Measurements from ENCODE around the gene HSD17B1. TPM values are rescaled to one million over a fixed set of nuclear protein-coding genes. Genes with fewer than 3 reads are reported as not detected.

Gene HSD17B1
- total and polyA plus RNA-seq, 2 of the 13 experiments (the other 11 are each of a cell fraction or from before 2014, with no cell fraction given), result 0.54 to 0.93 TPM

- TSS peak; percentile 59 for BruUV-seq (replicated peaks)
- Histone ChIP-seq H3K4me1 (ENCODE audit: insufficient read depth, low read length) (peaks cover 33% of the 10 kb centered on the region), H4K20me1 (ENCODE audit: insufficient read depth, low read length) (no peaks in the 10 kb centered on the region), H3K27ac (ENCODE audit: extremely low read length, insufficient read depth, low read length) (peak overlapping the region; percentile 90), H3K9me3 (ENCODE audit: low read length) (no peaks in the 10 kb centered on the region), H3K79me2 (ENCODE audit: insufficient read depth, low read length) (peaks cover 23% of the 10 kb centered on the region), H3K4me3 (replicated peaks in 1 of 3; ENCODE audit: insufficient read depth in 1 of 3, low read depth in 2 of 3, low read length in 3 of 3) (peak overlapping the region; percentile 75 to 97 (median 87)), H3K4me2 (ENCODE audit: low read depth, low read length) (peak overlapping the region; percentile 99), H3K9ac (ENCODE audit: insufficient read depth, low read depth, low read length) (peak overlapping the region; percentile 96), H3K27me3 (ENCODE audit: control insufficient read depth in 1 of 2, insufficient read depth in 2 of 2, low read length in 2 of 2) (no peaks in the 10 kb centered on the region; a peak in 1 of 5 replicates), H2AFZ (ENCODE audit: low read length) (no peak overlapping the region), H3K36me3 (replicated peaks in 1 of 2; ENCODE audit: control insufficient read depth in 1 of 2, insufficient read depth in 2 of 2, low read length in 2 of 2) (peaks cover 26 to 49% of the 10 kb centered on the region in 2 experiments)
- 3% methylated on average over 18 of the region's 18 CpGs for WGBS (ENCODE audit: low lambda C conversion rate)
- FAIRE-seq, result no peak
- ChIA-PET POLR2A (interaction anchor here (0.6 to 8.5 kb wide), 14 partner anchors 12 to 317 kb away, joined by 3 to 128 read pairs (median 8); partner anchors contain the start of genes CNTNAP1, COASY, MLX and NAGLU), CTCF (ENCODE audit: low intra/inter-chr PET ratio, low total read pairs) (interaction anchor here (1.0 to 1.4 kb wide), 3 partner anchors 15 to 104 kb away, joined by 3 to 9 read pairs (median 3); partner anchors contain the start of gene CCR10)
- intact Hi-C loops (cut with micrococcal nuclease; ENCODE audit: unreplicated experiment), result loop anchor here (1.0 to 5.0 kb wide), 2 partner anchors 10 to 185 kb away; partner anchors contain the start of genes MLX and RAMP2
- no peak for DNase-seq (ENCODE audit: low spot score)
- ATAC-seq, result peak; percentile 28
- in situ Hi-C loops (cut with HindIII; ENCODE audit: extremely low pct_ligation_motif_present, low pct_unique_long_range_greater_than_20kb), result no loop called here
- TF ChIP-seq PRDM10 (CRISPR knock-in tag; IDR thresholded peaks at IDR 0.05; ENCODE audit: low read depth) (0 out of 2 replicates have a peak, but pooled peaks have one; percentile 27), ZNF773 (CRISPR knock-in tag; IDR thresholded peaks at IDR 0.05; ENCODE audit: borderline replicate concordance) (peak; percentile 42; the same call in 1 of the 2 replicates), ZBTB49 (CRISPR knock-in tag; IDR thresholded peaks at IDR 0.05; ENCODE audit: borderline replicate concordance) (no peak), ZFP37 (CRISPR knock-in tag; IDR thresholded peaks at IDR 0.05; ENCODE audit: borderline replicate concordance) (peak; percentile 35; the same call in 1 of the 2 replicates), DNMT1 (CRISPR knock-in tag; IDR thresholded peaks at IDR 0.05) (0 out of 2 replicates have a peak, but pooled peaks have one; percentile 26), MLLT10 (CRISPR knock-in tag; IDR thresholded peaks at IDR 0.05) (no peak), ZBTB44 (CRISPR knock-in tag; IDR thresholded peaks at IDR 0.05) (0 out of 2 replicates have a peak, but pooled peaks have one; percentile 11), RARA (CRISPR knock-in tag; IDR thresholded peaks at IDR 0.05) (no peak), ZNF619 (CRISPR knock-in tag; IDR thresholded peaks at IDR 0.05) (no peak), ZNF879 (CRISPR knock-in tag; IDR thresholded peaks at IDR 0.05) (peak; percentile 46; the same call in 1 of the 2 replicates), BRD4 (CRISPR knock-in tag; IDR thresholded peaks at IDR 0.05) (0 out of 2 replicates have a peak, but pooled peaks have one; percentile 48), ZNF777 (CRISPR knock-in tag; IDR thresholded peaks at IDR 0.05) (0 out of 2 replicates have a peak, but pooled peaks have one; percentile 12)
- TF ChIP-seq, protein P1, sequence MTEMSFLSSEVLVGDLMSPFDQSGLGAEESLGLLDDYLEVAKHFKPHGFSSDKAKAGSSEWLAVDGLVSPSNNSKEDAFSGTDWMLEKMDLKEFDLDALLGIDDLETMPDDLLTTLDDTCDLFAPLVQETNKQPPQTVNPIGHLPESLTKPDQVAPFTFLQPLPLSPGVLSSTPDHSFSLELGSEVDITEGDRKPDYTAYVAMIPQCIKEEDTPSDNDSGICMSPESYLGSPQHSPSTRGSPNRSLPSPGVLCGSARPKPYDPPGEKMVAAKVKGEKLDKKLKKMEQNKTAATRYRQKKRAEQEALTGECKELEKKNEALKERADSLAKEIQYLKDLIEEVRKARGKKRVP (CRISPR knock-in tag; IDR thresholded peaks at IDR 0.05), result 0 out of 4 replicates have a peak, but pooled peaks of 1 of the 2 experiments have one; percentile 8
Observed at GRCh38 chr17:42577140-42577531, 24.4 kb downstream of the HSD17B1 start.
